Progenitor cell of endocrine pancreas (in vitro differentiated cells): Measurements from ENCODE around the gene ADAMTSL2. TPM values are rescaled to one million over a fixed set of nuclear protein-coding genes. Genes with fewer than 3 reads are reported as not detected.

Experiments used
- DNase-seq: peaks from one replicate; pipeline ENCODE4 v3.0.0; 2021; ENCODE audit warnings: low spot score; ENCODE audit not compliant: unreplicated experiment
- H3K27ac Mint-ChIP-seq: 2 replicates; pipeline ENCODE4 v1.8.0; 2021; ENCODE audit warnings: mild to moderate bottlenecking, moderate library complexity, mixed read lengths
- H3K27me3 Mint-ChIP-seq: 2 replicates; pipeline ENCODE4 v1.8.0; 2021; ENCODE audit warnings: mixed read lengths
- H3K36me3 Mint-ChIP-seq: 2 replicates; pipeline ENCODE4 v1.8.0; 2022; ENCODE audit warnings: mixed read lengths; ENCODE audit not compliant: insufficient read depth
- H3K4me1 Mint-ChIP-seq: 2 replicates; pipeline ENCODE4 v1.8.0; 2021; ENCODE audit warnings: low read depth, mixed read lengths
- H3K4me3 Mint-ChIP-seq: 2 replicates; pipeline ENCODE4 v1.8.0; 2021; ENCODE audit warnings: low read depth, mild to moderate bottlenecking, moderate library complexity, mixed read lengths
- H3K9me3 Mint-ChIP-seq: 2 replicates; pipeline ENCODE4 v1.8.0; 2021; ENCODE audit warnings: low read depth, mixed read lengths
- CTCF ChIP-seq: fragments of 200-600 bp; sonication (generic); IDR thresholded peaks from one replicate; pipeline ENCODE4 v1.5.0; 2021; ENCODE audit warnings: antibody characterized with exemption, mild to moderate bottlenecking; ENCODE audit not compliant: unreplicated experiment
- total RNA-seq: library from RNA; stranded (reverse); gene quantifications from 2 replicates; pipeline ENCODE4 v1.2.1, GENCODE V29; 2021

The ADAMTSL2 gene
- total RNA-seq, 1 donor from 2014 or later, result 0.14 TPM

- no peak for TF ChIP-seq CTCF
- H3K27ac Mint-ChIP-seq, result no peak overlapping the region
- no peaks in the 10 kb centered on the region for H3K4me1 Mint-ChIP-seq
- no peaks in the 10 kb centered on the region for H3K36me3 Mint-ChIP-seq
- H3K9me3 Mint-ChIP-seq, result no peaks in the 10 kb centered on the region
- DNase-seq, result no peak
- no peak overlapping the region for H3K4me3 Mint-ChIP-seq
- H3K27me3 Mint-ChIP-seq, result peaks cover 20% of the 10 kb centered on the region
Measured at GRCh38 chr9:133519693-133520092, 14.8 kb upstream of the ADAMTSL2 start.

- Mint-ChIP-seq H3K4me3 (no peak overlapping the region), H3K27me3 (peaks cover 20% of the 10 kb centered on the region), H3K36me3 (no peaks in the 10 kb centered on the region), H3K4me1 (no peaks in the 10 kb centered on the region), H3K27ac (no peak overlapping the region), H3K9me3 (no peaks in the 10 kb centered on the region)
- no peak for TF ChIP-seq CTCF
- DNase-seq, result no peak
Measured at GRCh38 chr9:133520121-133520835, 14.2 kb upstream of the ADAMTSL2 start.

GRCh38 chr9:133521122-133522072 is 13.1 kb upstream of the ADAMTSL2 start:
- DNase-seq, result no peak
- TF ChIP-seq CTCF, result no peak
- no peak overlapping the region for H3K4me3 Mint-ChIP-seq
- H3K27me3 Mint-ChIP-seq, result peaks cover 28% of the 10 kb centered on the region
- no peaks in the 10 kb centered on the region for H3K36me3 Mint-ChIP-seq
- peak overlapping the region; percentile 73 for H3K27ac Mint-ChIP-seq
- peaks cover under 1% of the 10 kb centered on the region for H3K4me1 Mint-ChIP-seq
- no peaks in the 10 kb centered on the region for H3K9me3 Mint-ChIP-seq

GRCh38 chr9:133522073-133522910 is 12.2 kb upstream of the ADAMTSL2 start:
- peaks cover 33% of the 10 kb centered on the region for H3K27me3 Mint-ChIP-seq
- H3K4me1 Mint-ChIP-seq, result peaks cover 5% of the 10 kb centered on the region
- no peaks in the 10 kb centered on the region for H3K36me3 Mint-ChIP-seq
- no peak for DNase-seq
- no peaks in the 10 kb centered on the region for H3K9me3 Mint-ChIP-seq
- no peak overlapping the region for H3K4me3 Mint-ChIP-seq
- no peak for TF ChIP-seq CTCF
- no peak overlapping the region for H3K27ac Mint-ChIP-seq

GRCh38 chr9:133523106-133523505 is 11.4 kb upstream of the ADAMTSL2 start:
- DNase-seq, result no peak
- Mint-ChIP-seq H3K4me1 (peaks cover 7% of the 10 kb centered on the region), H3K9me3 (no peaks in the 10 kb centered on the region), H3K27ac (no peak overlapping the region), H3K4me3 (no peak overlapping the region), H3K27me3 (peaks cover 39% of the 10 kb centered on the region), H3K36me3 (no peaks in the 10 kb centered on the region)
- TF ChIP-seq CTCF, result no peak
